Rectal smooth muscle tissue (tissue), 1 donor: ENCODE data around the gene SIRT6.
"Not testable (repeated sequence)": the region's sequence is repeated elsewhere in the genome, so short reads cannot be mapped to it uniquely, and the experiment has no call there.

ENCODE experiments used
- H3K27ac ChIP-seq: one replicate; pipeline ENCODE4 v1.7.0; 2013; ENCODE audit warnings: low read depth, low read length, inconsistent platforms
- H3K27me3 ChIP-seq: one replicate; pipeline ENCODE4 v1.7.0; 2013; ENCODE audit warnings: low read length; ENCODE audit not compliant: control insufficient read depth, insufficient read depth
- H3K36me3 ChIP-seq: one replicate; pipeline ENCODE4 v1.7.0; 2013; ENCODE audit warnings: low read length; ENCODE audit not compliant: control insufficient read depth, insufficient read depth
- H3K4me1 ChIP-seq: one replicate; pipeline ENCODE4 v1.7.0; 2013; ENCODE audit warnings: low read length; ENCODE audit not compliant: control insufficient read depth, insufficient read depth
- H3K4me3 ChIP-seq: one replicate; pipeline ENCODE4 v1.7.0; 2013; ENCODE audit warnings: low read length
- H3K9ac ChIP-seq: one replicate; pipeline ENCODE4 v1.7.0; 2013; ENCODE audit warnings: low read length

SIRT6 gene

GRCh38 chr19:4182084-4182810, at the start of gene SIRT6, which contains the start of gene ANKRD24:
Gene SIRT6 (minus strand): TSS chr19:4182563. CDS start chr19:4182539, 24 bp downstream.
Gene ANKRD24 (plus strand): TSS chr19:4182689. CDS start chr19:4186426, 3,737 bp downstream.
- Histone ChIP-seq H3K4me3 (peak within 1 kb of the TSS; percentile 98), H3K9ac (peak within 1 kb of the TSS; percentile 86), H3K36me3 (peaks cover under 1% of the 10 kb centered on the region), H3K4me1 (peaks cover 3% of the 10 kb centered on the region), H3K27ac (peak within 1 kb of the TSS; percentile 72), H3K27me3 (peaks cover 2% of the 10 kb centered on the region)

- not testable (repeated sequence) for H3K4me3 ChIP-seq, H3K4me1 ChIP-seq, H3K9ac ChIP-seq, H3K36me3 ChIP-seq, H3K27ac ChIP-seq
- H3K27me3 ChIP-seq, result peaks cover 10% of the 10 kb centered on the region
Measured at GRCh38 chr19:4232139-4232538, 49.8 kb upstream of the SIRT6 start.

GRCh38 chr19:4231521-4231920, 49.2 kb upstream of the SIRT6 start:
- peaks cover 10% of the 10 kb centered on the region for H3K27me3 ChIP-seq
- not testable (repeated sequence) for H3K27ac ChIP-seq, H3K4me1 ChIP-seq, H3K36me3 ChIP-seq, H3K4me3 ChIP-seq, H3K9ac ChIP-seq

- not testable (repeated sequence) for H3K4me3 ChIP-seq, H3K4me1 ChIP-seq, H3K27ac ChIP-seq, H3K36me3 ChIP-seq, H3K9ac ChIP-seq
- H3K27me3 ChIP-seq, result peaks cover 10% of the 10 kb centered on the region
Measured at GRCh38 chr19:4230237-4230636, 47.9 kb upstream of the SIRT6 start.

GRCh38 chr19:4229179-4229931, 47.0 kb upstream of the SIRT6 start, which contains the start of gene EBI3:
Gene EBI3 (plus strand): TSS chr19:4229523. CDS start chr19:4229551, 28 bp downstream.
- H3K27me3 ChIP-seq, result peaks cover 13% of the 10 kb centered on the region
- no peaks in the 10 kb centered on the region for H3K4me1 ChIP-seq
- H3K36me3 ChIP-seq, result no peaks in the 10 kb centered on the region
- H3K9ac ChIP-seq, result no peak within 1 kb of the TSS
- H3K27ac ChIP-seq, result no peak within 1 kb of the TSS
- H3K4me3 ChIP-seq, result no peak within 1 kb of the TSS

- no peak overlapping the region for H3K9ac ChIP-seq
- H3K27me3 ChIP-seq, result peaks cover 16% of the 10 kb centered on the region
- no peak overlapping the region for H3K4me3 ChIP-seq
- H3K4me1 ChIP-seq, result no peaks in the 10 kb centered on the region
- no peak overlapping the region for H3K27ac ChIP-seq
- H3K36me3 ChIP-seq, result no peaks in the 10 kb centered on the region
Measured at GRCh38 chr19:4228765-4229178, 46.4 kb upstream of the SIRT6 start.

GRCh38 chr19:4227771-4228170, 45.4 kb upstream of the SIRT6 start:
- Histone ChIP-seq H3K27ac (no peak overlapping the region), H3K27me3 (peaks cover 17% of the 10 kb centered on the region), H3K4me3 (no peak overlapping the region), H3K36me3 (no peaks in the 10 kb centered on the region), H3K4me1 (no peaks in the 10 kb centered on the region), H3K9ac (no peak overlapping the region)

- no peaks in the 10 kb centered on the region for H3K4me1 ChIP-seq
- H3K4me3 ChIP-seq, result no peak overlapping the region
- H3K27me3 ChIP-seq, result peaks cover 14% of the 10 kb centered on the region
- no peak overlapping the region for H3K27ac ChIP-seq
- no peak overlapping the region for H3K9ac ChIP-seq
- no peaks in the 10 kb centered on the region for H3K36me3 ChIP-seq
Measured at GRCh38 chr19:4225885-4226284, 43.5 kb upstream of the SIRT6 start.

- no peak overlapping the region for H3K9ac ChIP-seq
- peaks cover 14% of the 10 kb centered on the region for H3K27me3 ChIP-seq
- no peak overlapping the region for H3K27ac ChIP-seq
- no peaks in the 10 kb centered on the region for H3K4me1 ChIP-seq
- H3K36me3 ChIP-seq, result no peaks in the 10 kb centered on the region
- no peak overlapping the region for H3K4me3 ChIP-seq
Measured at GRCh38 chr19:4224470-4224869, 42.1 kb upstream of the SIRT6 start.

- H3K27ac ChIP-seq, result no peak overlapping the region
- H3K27me3 ChIP-seq, result peaks cover 7% of the 10 kb centered on the region
- no peak overlapping the region for H3K9ac ChIP-seq
- H3K4me1 ChIP-seq, result no peaks in the 10 kb centered on the region
- H3K4me3 ChIP-seq, result no peak overlapping the region
- no peaks in the 10 kb centered on the region for H3K36me3 ChIP-seq
Measured at GRCh38 chr19:4220188-4220587, 37.8 kb upstream of the SIRT6 start.

GRCh38 chr19:4218523-4218922, 36.2 kb upstream of the SIRT6 start:
- H3K36me3 ChIP-seq, H3K4me3 ChIP-seq, H3K9ac ChIP-seq: not testable (repeated sequence)

GRCh38 chr19:4217429-4218264, 35.3 kb upstream of the SIRT6 start:
- H3K4me3 ChIP-seq, result no peak overlapping the region
- H3K27ac ChIP-seq, result no peak overlapping the region
- H3K9ac ChIP-seq, result no peak overlapping the region
- H3K27me3 ChIP-seq, result no peaks in the 10 kb centered on the region
- no peaks in the 10 kb centered on the region for H3K36me3 ChIP-seq
- H3K4me1 ChIP-seq, result no peaks in the 10 kb centered on the region

More at GRCh38 chr19:4218523-4218922, 36.2 kb upstream of the SIRT6 start:
- H3K27me3 ChIP-seq, H3K27ac ChIP-seq, H3K4me1 ChIP-seq: not testable (repeated sequence)
